ENCODE results near the gene TRAPPC12.

DNA sequence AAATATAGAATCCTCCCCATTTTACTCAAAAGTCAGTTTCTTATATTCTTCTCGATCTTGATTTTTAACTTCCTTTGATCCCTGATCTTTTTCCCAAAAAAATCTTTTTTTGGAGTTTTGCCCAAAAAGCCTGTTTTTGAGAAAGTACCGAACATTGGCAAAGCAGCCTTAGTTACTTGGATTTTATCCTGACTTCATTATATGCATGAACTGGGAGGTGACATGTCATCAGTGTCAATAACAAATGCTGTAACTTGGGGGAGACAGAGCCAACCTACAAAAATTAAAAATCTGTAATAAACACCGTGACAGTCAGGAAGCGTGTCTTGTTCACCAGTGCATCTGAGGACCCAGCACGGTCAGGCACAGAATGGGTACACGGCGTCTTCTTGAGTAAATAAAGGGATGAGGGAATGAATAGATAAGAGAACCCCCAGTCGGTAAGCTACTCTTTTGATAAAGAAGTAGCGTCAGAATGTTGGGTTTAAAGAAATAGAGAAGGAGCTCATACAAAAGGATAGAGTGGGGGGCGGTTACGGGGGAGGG, 24.9 kb downstream of the TRAPPC12 start:
- TF ChIP-seq, protein P1, sequence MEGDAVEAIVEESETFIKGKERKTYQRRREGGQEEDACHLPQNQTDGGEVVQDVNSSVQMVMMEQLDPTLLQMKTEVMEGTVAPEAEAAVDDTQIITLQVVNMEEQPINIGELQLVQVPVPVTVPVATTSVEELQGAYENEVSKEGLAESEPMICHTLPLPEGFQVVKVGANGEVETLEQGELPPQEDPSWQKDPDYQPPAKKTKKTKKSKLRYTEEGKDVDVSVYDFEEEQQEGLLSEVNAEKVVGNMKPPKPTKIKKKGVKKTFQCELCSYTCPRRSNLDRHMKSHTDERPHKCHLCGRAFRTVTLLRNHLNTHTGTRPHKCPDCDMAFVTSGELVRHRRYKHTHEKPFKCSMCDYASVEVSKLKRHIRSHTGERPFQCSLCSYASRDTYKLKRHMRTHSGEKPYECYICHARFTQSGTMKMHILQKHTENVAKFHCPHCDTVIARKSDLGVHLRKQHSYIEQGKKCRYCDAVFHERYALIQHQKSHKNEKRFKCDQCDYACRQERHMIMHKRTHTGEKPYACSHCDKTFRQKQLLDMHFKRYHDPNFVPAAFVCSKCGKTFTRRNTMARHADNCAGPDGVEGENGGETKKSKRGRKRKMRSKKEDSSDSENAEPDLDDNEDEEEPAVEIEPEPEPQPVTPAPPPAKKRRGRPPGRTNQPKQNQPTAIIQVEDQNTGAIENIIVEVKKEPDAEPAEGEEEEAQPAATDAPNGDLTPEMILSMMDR (IDR thresholded peaks at IDR 0.05), result no peak
- TF ChIP-seq POLR2A (IDR thresholded peaks at IDR 0.05), result no peak

Measured in esophagus squamous epithelium (tissue), 4 donors.